HUES64 (cell line): ENCODE data around the gene SPTLC3.

Experiments
- H3K27ac ChIP-seq: 2 replicates; pipeline ENCODE4 v1.7.0; 2013; ENCODE audit warnings: low read depth, low read length, inconsistent platforms
- H3K27me3 ChIP-seq: 2 replicates; pipeline ENCODE4 v1.6.1; 2013; ENCODE audit warnings: mild to moderate bottlenecking, low read length; ENCODE audit not compliant: insufficient read depth
- H3K36me3 ChIP-seq: 2 replicates; pipeline ENCODE4 v1.6.1; 2013; ENCODE audit warnings: mild to moderate bottlenecking, low read length; ENCODE audit not compliant: insufficient read depth
- H3K4me1 ChIP-seq: 2 replicates; pipeline ENCODE4 v1.6.1; 2013; ENCODE audit warnings: mild to moderate bottlenecking, low read length, moderate library complexity; ENCODE audit not compliant: insufficient read depth
- H3K4me3 ChIP-seq: 2 replicates; pipeline ENCODE4 v1.5.1; 2013; ENCODE audit warnings: mild to moderate bottlenecking, low read length, moderate library complexity
- H3K9ac ChIP-seq: 2 replicates; pipeline ENCODE4 v1.6.1; 2013; ENCODE audit warnings: mild to moderate bottlenecking, low read depth, low read length
- H3K9me3 ChIP-seq: 2 replicates; pipeline ENCODE4 v1.6.1; 2013; ENCODE audit warnings: low read depth, low read length; ENCODE audit not compliant: insufficient read depth
- WGBS: fragments of 150-250, 120-280 bp; methylation state at CpG from one replicate; pipeline ENCODE4 v1.1.7; 2013; ENCODE audit warnings: missing lambda C conversion rate; 5-methylcytosine and 5-hydroxymethylcytosine counted together

The SPTLC3 gene

DNA sequence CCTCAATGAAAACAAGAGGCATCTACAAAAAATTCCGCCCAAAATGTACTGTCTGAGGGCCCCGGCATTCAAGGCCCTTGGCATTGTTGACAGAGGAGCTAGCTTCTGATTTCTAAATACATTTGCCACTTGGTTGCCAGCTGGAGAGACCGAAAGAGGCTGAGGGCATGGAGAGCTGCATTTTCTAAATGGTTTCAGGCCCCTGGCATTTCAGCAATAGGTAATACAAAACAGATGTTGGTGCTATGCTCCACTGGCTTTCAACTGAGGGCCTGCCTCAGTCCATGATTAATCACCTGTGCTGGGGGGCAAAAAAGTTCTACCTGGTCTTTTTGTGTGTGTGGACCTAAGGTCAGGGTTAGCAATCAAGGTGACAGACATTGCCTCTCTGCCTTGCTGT, 132.8 kb downstream of the SPTLC3 start:
- Histone ChIP-seq H3K9me3 (no peaks in the 10 kb centered on the region), H3K27me3 (no peaks in the 10 kb centered on the region), H3K4me3 (no peak overlapping the region), H3K9ac (no peak overlapping the region), H3K36me3 (no peaks in the 10 kb centered on the region), H3K4me1 (no peaks in the 10 kb centered on the region), H3K27ac (no peak overlapping the region)
- 92% methylated on average over 3 of the region's 3 CpGs for WGBS

- Histone ChIP-seq H3K36me3 (no peaks in the 10 kb centered on the region), H3K9ac (no peak overlapping the region), H3K27me3 (no peaks in the 10 kb centered on the region), H3K27ac (no peak overlapping the region), H3K9me3 (no peaks in the 10 kb centered on the region), H3K4me3 (no peak overlapping the region), H3K4me1 (0 out of 2 replicates have a peak, but pooled peaks cover 3% of the 10 kb centered on the region)
- 80% methylated on average over 1 of the region's 1 CpG for WGBS
Observed at GRCh38 chr20:13142143-13142542, 133.4 kb downstream of the SPTLC3 start.

DNA sequence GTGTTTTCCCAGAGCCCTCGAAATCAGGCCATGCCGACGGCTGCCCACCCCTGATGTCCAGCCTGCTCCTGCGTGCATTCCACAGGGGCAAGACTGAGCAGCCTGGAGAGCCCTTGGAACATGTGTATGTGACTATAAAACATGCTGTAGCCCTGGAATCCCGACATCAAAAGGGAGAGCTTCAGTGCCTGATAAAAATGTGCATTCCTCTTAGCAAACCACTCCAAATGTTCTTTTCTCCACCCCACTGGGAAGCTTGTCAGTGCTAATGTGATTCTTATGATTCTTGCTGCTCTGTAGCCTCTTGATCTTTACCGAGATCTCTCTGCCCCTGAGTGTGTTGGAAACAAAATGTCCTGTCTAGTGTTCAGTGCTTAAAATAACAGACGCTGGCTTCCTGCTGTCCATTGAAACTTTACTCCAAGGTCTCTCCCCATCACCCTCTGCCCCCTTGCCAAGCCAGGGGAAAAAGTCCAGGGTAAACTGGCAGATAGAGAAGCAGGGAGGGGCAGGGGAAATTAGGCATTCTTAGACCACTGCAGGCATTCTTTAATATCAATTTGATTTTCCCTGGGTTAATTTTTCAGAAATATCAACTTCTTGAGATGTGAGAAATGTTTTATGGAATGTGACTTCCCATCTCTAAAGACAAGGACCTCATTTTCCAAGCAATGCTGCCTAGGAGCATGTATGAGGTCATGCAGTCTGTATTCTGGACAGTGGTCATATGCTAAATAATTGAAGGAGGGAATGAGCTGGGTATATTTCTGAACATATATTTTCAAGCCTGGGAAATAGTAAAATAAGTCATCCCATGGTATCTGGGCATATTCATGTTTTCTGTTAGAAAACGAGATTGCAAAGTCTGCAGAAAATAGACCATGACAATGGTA, 138.5 kb downstream of the SPTLC3 start:
- Histone ChIP-seq H3K27me3 (no peaks in the 10 kb centered on the region), H3K9me3 (no peaks in the 10 kb centered on the region), H3K4me3 (no peak overlapping the region), H3K4me1 (peaks cover 14% of the 10 kb centered on the region), H3K36me3 (no peaks in the 10 kb centered on the region), H3K9ac (no peak overlapping the region), H3K27ac (no peak overlapping the region)
- WGBS = 83% methylated on average over 8 of the region's 8 CpGs

DNA sequence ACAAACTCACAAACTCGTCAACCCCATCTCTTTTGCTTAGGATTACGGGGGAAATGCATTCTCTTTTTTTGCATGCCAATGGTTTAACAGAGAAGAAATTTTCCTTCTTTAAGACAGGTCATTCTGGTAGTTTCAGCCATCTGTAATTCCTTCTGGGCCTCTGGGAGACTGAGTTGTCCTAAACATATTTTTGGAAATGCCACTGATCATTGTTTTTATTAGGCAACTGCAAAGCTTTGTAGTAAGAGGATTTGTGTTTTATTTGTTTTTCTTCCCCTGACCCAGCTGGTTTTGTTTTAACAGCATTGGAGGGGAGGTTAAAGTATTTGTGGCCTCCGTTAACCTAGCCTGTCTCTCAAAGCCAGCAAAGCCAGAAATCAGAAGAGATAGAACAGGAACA, 139.2 kb downstream of the SPTLC3 start:
- Histone ChIP-seq H3K4me1 (peaks cover 14% of the 10 kb centered on the region), H3K9ac (no peak overlapping the region), H3K27me3 (no peaks in the 10 kb centered on the region), H3K9me3 (no peaks in the 10 kb centered on the region), H3K27ac (no peak overlapping the region), H3K36me3 (no peaks in the 10 kb centered on the region), H3K4me3 (no peak overlapping the region)
- WGBS = 72% methylated on average over 3 of the region's 3 CpGs

- Histone ChIP-seq H3K27ac (no peak overlapping the region), H3K36me3 (no peaks in the 10 kb centered on the region), H3K9ac (no peak overlapping the region), H3K27me3 (no peaks in the 10 kb centered on the region), H3K4me1 (peaks cover 14% of the 10 kb centered on the region), H3K9me3 (no peaks in the 10 kb centered on the region), H3K4me3 (no peak overlapping the region)
- 95% methylated on average over 4 of the region's 4 CpGs for WGBS
Observed at GRCh38 chr20:13148402-13148801, 139.6 kb downstream of the SPTLC3 start.

DNA sequence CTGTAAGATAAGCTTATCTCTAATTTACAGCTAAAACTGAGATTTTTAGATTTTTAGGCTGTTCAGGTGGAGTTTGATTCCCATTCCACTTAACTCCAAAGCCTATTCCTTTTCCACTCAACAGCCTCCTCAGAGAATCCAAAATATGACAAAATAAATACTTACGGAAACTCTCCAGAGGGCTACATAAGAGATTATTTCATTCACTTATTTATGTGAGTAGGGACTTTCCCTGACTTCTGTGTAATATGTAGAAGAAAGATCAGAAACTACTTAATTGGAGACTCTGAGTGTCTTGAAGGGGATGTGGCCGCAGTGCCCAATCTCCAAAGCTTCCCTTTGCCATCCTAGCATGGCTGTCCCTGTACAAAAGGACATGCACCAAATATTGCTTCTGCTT, 140.2 kb downstream of the SPTLC3 start:
- 89% methylated on average over 1 of the region's 2 CpGs for WGBS
- H3K27ac ChIP-seq = no peak overlapping the region
- no peaks in the 10 kb centered on the region for H3K36me3 ChIP-seq
- H3K4me3 ChIP-seq = no peak overlapping the region
- peaks cover 14% of the 10 kb centered on the region for H3K4me1 ChIP-seq
- H3K27me3 ChIP-seq = no peaks in the 10 kb centered on the region
- H3K9me3 ChIP-seq = no peaks in the 10 kb centered on the region
- H3K9ac ChIP-seq = no peak overlapping the region

DNA sequence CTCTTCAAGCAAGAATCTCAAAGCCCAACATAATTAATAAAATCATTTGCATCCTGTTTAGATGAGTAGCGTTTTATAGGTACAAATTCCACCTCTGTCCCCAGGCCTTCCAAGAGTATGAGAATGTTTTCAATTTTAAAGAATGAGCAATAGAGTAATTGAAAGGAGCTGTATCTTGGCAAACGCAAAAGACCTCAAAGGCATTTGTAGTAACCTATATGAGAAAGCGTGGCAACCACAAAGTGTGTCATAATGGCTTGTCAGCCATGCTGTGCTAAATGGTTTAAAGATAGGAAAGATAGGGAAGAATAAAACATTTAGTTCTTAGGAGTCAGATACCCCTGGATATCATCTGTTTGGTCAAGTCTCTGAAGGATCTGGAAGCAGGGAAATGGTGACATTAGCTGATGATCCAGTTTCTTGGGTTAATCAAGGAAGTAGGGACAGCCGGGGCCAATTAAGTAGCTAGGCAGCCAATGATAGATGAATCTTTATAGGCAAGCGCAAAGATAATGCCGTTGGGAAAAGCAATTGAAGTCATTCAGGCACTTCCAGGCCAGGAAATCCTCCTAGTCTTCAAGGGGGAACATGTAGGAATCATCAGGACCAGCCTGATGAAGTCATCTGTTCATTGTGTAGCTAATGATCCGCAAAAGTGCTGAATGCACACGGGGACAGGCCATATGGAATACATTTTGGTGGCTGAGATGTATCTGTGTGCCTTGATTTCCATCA, 140.8 kb downstream of the SPTLC3 start:
- Histone ChIP-seq H3K9ac (no peak overlapping the region), H3K27me3 (no peaks in the 10 kb centered on the region), H3K9me3 (no peaks in the 10 kb centered on the region), H3K4me3 (no peak overlapping the region), H3K27ac (no peak overlapping the region), H3K36me3 (no peaks in the 10 kb centered on the region), H3K4me1 (peaks cover 14% of the 10 kb centered on the region)
- 93% methylated on average over 8 of the region's 8 CpGs for WGBS

DNA sequence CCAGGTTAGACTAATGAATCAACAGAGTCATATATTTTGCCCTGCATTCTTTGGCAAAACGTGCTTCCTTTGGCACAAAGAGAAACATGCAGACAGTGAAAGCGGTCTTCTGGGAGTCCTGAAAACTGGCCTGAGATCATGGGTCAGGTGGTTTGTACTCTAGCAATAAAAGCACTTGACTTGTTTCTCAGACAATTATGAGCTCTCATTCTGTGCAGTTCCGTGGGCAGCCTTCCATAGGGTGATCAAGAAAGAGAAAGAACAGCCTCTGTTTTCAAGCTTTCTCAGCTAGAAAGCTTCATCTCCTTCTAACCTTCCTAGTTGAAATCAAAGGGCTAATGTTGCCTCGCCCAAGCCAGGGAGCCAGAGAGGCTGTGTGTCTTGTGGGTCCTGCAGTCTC, 149.6 kb downstream of the SPTLC3 start:
- Histone ChIP-seq H3K36me3 (no peaks in the 10 kb centered on the region), H3K27me3 (no peaks in the 10 kb centered on the region), H3K9ac (no peak overlapping the region), H3K4me1 (no peaks in the 10 kb centered on the region), H3K4me3 (no peak overlapping the region), H3K9me3 (no peaks in the 10 kb centered on the region), H3K27ac (no peak overlapping the region)
- 90% methylated on average over 4 of the region's 4 CpGs for WGBS

DNA sequence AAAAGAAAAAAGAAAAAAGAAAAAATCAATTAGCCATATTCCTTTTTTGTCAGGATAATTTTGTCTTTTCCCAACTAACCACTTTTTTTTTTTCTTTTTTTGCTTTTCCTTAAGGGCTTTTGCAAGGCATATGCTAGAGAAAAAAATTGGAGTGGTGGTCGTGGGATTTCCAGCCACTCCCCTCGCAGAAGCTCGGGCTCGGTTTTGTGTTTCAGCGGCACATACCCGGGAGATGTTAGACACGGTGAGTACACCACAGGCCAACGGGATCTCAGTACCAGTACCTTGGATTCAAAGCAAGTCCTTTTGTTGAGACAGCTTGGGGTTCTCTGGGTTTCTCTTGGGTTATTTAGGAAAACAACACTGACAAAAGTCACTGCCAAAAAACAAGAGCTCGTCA, 151.1 kb downstream of the SPTLC3 start:
- no peak overlapping the region for H3K4me3 ChIP-seq
- peaks cover 5% of the 10 kb centered on the region; the same call in 1 of the 2 replicates for H3K4me1 ChIP-seq
- 92% methylated on average over 9 of the region's 9 CpGs for WGBS
- no peaks in the 10 kb centered on the region for H3K27me3 ChIP-seq
- no peaks in the 10 kb centered on the region for H3K36me3 ChIP-seq
- no peaks in the 10 kb centered on the region for H3K9me3 ChIP-seq
- H3K9ac ChIP-seq = no peak overlapping the region
- H3K27ac ChIP-seq = no peak overlapping the region

DNA sequence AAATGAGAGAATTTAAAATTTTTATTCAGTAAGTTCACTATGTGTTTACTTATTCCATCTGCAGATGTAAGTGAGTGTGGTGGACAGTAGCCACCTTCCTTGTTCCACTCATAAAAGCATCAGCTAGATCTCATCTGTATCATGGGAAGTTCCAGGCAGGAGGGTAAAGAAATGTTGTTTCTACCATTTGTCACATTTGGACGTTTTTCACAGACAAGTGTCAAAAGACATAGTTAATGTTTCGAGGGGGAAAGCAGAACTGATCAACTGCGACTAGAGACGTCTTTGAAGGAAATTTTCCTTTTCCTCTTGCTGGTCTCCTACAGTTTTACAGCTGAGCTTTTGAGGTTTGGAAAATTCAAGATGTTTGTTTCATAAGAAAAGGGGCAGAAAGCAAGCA, 156.4 kb downstream of the SPTLC3 start:
- 89% methylated on average over 4 of the region's 4 CpGs for WGBS

DNA sequence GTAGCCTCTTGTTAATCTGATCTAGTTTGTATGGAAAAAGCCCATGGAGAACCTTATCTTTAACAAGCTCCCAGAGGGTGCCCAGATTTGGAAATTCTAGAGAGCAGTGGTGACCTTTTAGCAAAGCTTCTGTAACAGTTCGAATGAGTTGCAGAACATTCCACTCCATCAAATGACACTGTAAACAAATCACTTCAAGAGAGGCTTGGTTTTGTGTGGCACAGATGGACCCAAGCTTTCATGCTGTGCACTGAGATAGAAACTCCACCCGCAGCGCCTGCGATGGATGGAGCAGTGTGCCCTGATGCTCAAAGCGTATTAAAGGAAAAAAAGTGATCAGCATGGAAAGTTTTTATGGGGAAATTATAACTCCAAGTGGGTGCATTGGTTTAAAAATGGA, 157.2 kb downstream of the SPTLC3 start:
- H3K4me3 ChIP-seq = no peak overlapping the region
- H3K9ac ChIP-seq = no peak overlapping the region
- H3K27ac ChIP-seq = no peak overlapping the region
- H3K9me3 ChIP-seq = no peaks in the 10 kb centered on the region; the same call in 1 of the 2 replicates
- no peaks in the 10 kb centered on the region for H3K36me3 ChIP-seq
- WGBS = 93% methylated on average over 5 of the region's 5 CpGs
- H3K27me3 ChIP-seq = no peaks in the 10 kb centered on the region
- peaks cover 5% of the 10 kb centered on the region; the same call in 1 of the 2 replicates for H3K4me1 ChIP-seq

More for the DNA sequence above, 156.4 kb downstream of the SPTLC3 start:
- Histone ChIP-seq H3K4me1 (peaks cover 5% of the 10 kb centered on the region; the same call in 1 of the 2 replicates), H3K9me3 (no peaks in the 10 kb centered on the region; the same call in 1 of the 2 replicates), H3K27ac (no peak overlapping the region), H3K4me3 (no peak overlapping the region), H3K9ac (no peak overlapping the region), H3K36me3 (no peaks in the 10 kb centered on the region), H3K27me3 (no peaks in the 10 kb centered on the region)
